GM12878 (cell line): ENCODE data around the gene TBC1D30. TPM values are rescaled to one million over a fixed set of nuclear protein-coding genes. Genes with fewer than 3 reads are reported as not detected.

ENCODE experiments used
- CEBPZ ChIP-seq: fragments of 150-350 bp; IDR thresholded peaks from 2 replicates; pipeline ENCODE4 v1.6.1; 2016; ENCODE audit warnings: low read depth, low read length
- CREM ChIP-seq: IDR thresholded peaks from 2 replicates; pipeline ENCODE4 v1.6.1; 2014; ENCODE audit warnings: antibody characterized with exemption, low read depth
- CUX1 ChIP-seq: IDR thresholded peaks from 2 replicates; pipeline ENCODE4 v1.6.1; 2012; ENCODE audit warnings: improper control_type of control experiment, low read depth, low read length; ENCODE audit not compliant: insufficient replicate concordance
- DPF2 ChIP-seq: fragments of 450-650 bp; IDR thresholded peaks from 2 replicates; pipeline ENCODE4 v1.6.1; 2017; ENCODE audit warnings: mild to moderate bottlenecking
- E4F1 ChIP-seq: fragments of 450-650 bp; IDR thresholded peaks from 2 replicates; pipeline ENCODE4 v1.6.1; 2018; ENCODE audit warnings: borderline replicate concordance, mild to moderate bottlenecking; ENCODE audit not compliant: partially characterized antibody
- EED ChIP-seq: sonication (generic); IDR thresholded peaks from 2 replicates; pipeline ENCODE4 v1.6.1; 2016; ENCODE audit warnings: antibody characterized with exemption, low read depth
- HDAC6 ChIP-seq: fragments of 200-600 bp; sonication (generic); IDR thresholded peaks from one replicate; pipeline ENCODE4 v1.8.0; 2017; ENCODE audit warnings: antibody characterized with exemption; ENCODE audit not compliant: unreplicated experiment
- KDM1A ChIP-seq: fragments of 200-600 bp; sonication (generic); IDR thresholded peaks from 2 replicates; pipeline ENCODE4 v1.6.1; 2016; ENCODE audit warnings: borderline replicate concordance
- MEF2B ChIP-seq: fragments of 450-650 bp; IDR thresholded peaks from 2 replicates; pipeline ENCODE4 v1.6.1; 2018; ENCODE audit warnings: mild to moderate bottlenecking, moderate library complexity; ENCODE audit not compliant: partially characterized antibody, poor library complexity, severe bottlenecking
- NR2C1 ChIP-seq: fragments of 450-650 bp; IDR thresholded peaks from 2 replicates; pipeline ENCODE4 v1.6.1; 2017; ENCODE audit warnings: antibody characterized with exemption, mild to moderate bottlenecking, moderate library complexity
- POLR2AphosphoS2 ChIP-seq: IDR thresholded peaks from 2 replicates; pipeline ENCODE4 v1.6.1; 2011; ENCODE audit warnings: low read depth, mild to moderate bottlenecking, low read length, improper control_type of control experiment, moderate library complexity
- RB1 ChIP-seq: fragments of 450-650 bp; formaldehyde crosslinking; IDR thresholded peaks from 2 replicates; pipeline ENCODE4 v1.6.1; 2017; ENCODE audit warnings: mild to moderate bottlenecking, borderline replicate concordance
- REST ChIP-seq: IDR thresholded peaks from 2 replicates; pipeline ENCODE4 v1.6.1; 2012; ENCODE audit warnings: mild to moderate bottlenecking, low read depth, low read length
- RUNX3 ChIP-seq: IDR thresholded peaks from 2 replicates; pipeline ENCODE4 v1.6.1; 2012; ENCODE audit warnings: low read length, inconsistent platforms
- SREBF2 ChIP-seq: IDR thresholded peaks from 2 replicates; pipeline ENCODE4 v1.6.1; 2012; ENCODE audit warnings: mild to moderate bottlenecking, low read length
- SRF ChIP-seq, 2 experiments: IDR thresholded peaks; 2 replicates each; pipeline ENCODE4 v1.6.1; 2011; ENCODE audit warnings: low read depth in 2 of 2, low read length in 2 of 2, mild to moderate bottlenecking in 1 of 2, moderate library complexity in 1 of 2
- ZZZ3 ChIP-seq: IDR thresholded peaks from 2 replicates; pipeline ENCODE4 v1.6.1; 2011; ENCODE audit warnings: low read depth; ENCODE audit not compliant: control insufficient read depth, insufficient read length
- polyA plus RNA-seq, 11 experiments: library from polyadenylated mRNA; depleted of rRNA in 4 of 11; unstranded in 6 of 11; stranded (reverse) in 5 of 11; fragments of >200 nt; fragmentation: Nextera tagmentation in 4 of 11; fragmentation: Illumina TruSeq in 1 of 11; extraction: Ambion mirVana in 4 of 11; extraction: Trizol in 1 of 11; gene quantifications; 1 replicate in 1 of 11; 2 replicates in 10 of 11; pipeline versions ENCODE4 v1.2.1 to v1.2.3, GENCODE V29; 2011 to 2016; ENCODE audit warnings: inconsistent platforms in 2 of 11, missing spikeins in 2 of 11, low read depth in 1 of 11
- total RNA-seq, 4 experiments: library from RNA; depleted of rRNA in 3 of 4; stranded (reverse); fragments of >200 nt in 3 of 4; fragmentation: Illumina TruSeq in 1 of 4; extraction: Trizol in 1 of 4; gene quantifications; 2 replicates each; pipeline versions ENCODE4 v1.2.1 to v1.2.3, GENCODE V29; 2013 to 2021

The TBC1D30 gene
- total and polyA plus RNA-seq, 10 of the 15 experiments (the other 5 are each of a cell fraction or from before 2014, with no cell fraction given), result 1.2 to 23.3 (median 11.1) TPM

- TF ChIP-seq CUX1, result no peak
- no peak for TF ChIP-seq RB1
- no peak for TF ChIP-seq CEBPZ
- no peak for TF ChIP-seq SRF (IDR thresholded peaks at IDR 0.05; ENCODE audit: low read depth in 2 of 2, low read length in 2 of 2)
- TF ChIP-seq SREBF2, result no peak
- peak; percentile 13; the same call in 1 of the 2 replicates for TF ChIP-seq NR2C1
- TF ChIP-seq HDAC6, result no peak
- TF ChIP-seq DPF2, result no peak
- no peak for TF ChIP-seq REST
- no peak for TF ChIP-seq ZZZ3
- TF ChIP-seq KDM1A, result no peak
- peak; percentile 43 for TF ChIP-seq MEF2B
- TF ChIP-seq EED, result peak; percentile 59
- no peak for TF ChIP-seq E4F1
- TF ChIP-seq POLR2AphosphoS2, result no peak
- peak; percentile 73 for TF ChIP-seq RUNX3
- TF ChIP-seq CREM, result no peak
Measured at GRCh38 chr12:64808110-64808509, 16.3 kb upstream of the TBC1D30 start (continued).
